Epithelial cell of esophagus (primary cell): ENCODE measurements around the gene ZNF622.

ENCODE experiments used
- DNase-seq: peaks from one replicate; pipeline ENCODE4 v3.0.0; 2010; ENCODE audit warnings: low read depth
- H3K4me3 ChIP-seq: 2 replicates; pipeline ENCODE4 v1.5.1; 2011; ENCODE audit warnings: mild to moderate bottlenecking, low read length, control low read depth
- TF ChIP-seq, protein P1 (sequence below): IDR thresholded peaks from 2 replicates; pipeline ENCODE4 v1.5.1; 2011; ENCODE audit warnings: low read depth, mild to moderate bottlenecking, low read length, control low read depth, inconsistent platforms; ENCODE audit not compliant: insufficient read depth; ENCODE audit errors: missing control alignments

Gene ZNF622, protein sequence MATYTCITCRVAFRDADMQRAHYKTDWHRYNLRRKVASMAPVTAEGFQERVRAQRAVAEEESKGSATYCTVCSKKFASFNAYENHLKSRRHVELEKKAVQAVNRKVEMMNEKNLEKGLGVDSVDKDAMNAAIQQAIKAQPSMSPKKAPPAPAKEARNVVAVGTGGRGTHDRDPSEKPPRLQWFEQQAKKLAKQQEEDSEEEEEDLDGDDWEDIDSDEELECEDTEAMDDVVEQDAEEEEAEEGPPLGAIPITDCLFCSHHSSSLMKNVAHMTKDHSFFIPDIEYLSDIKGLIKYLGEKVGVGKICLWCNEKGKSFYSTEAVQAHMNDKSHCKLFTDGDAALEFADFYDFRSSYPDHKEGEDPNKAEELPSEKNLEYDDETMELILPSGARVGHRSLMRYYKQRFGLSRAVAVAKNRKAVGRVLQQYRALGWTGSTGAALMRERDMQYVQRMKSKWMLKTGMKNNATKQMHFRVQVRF

GRCh38 chr5:16465544-16466432 is at the start of gene ZNF622:
ZNF622 (minus strand) TSS chr5:16465800; CDS start chr5:16465665, 135 bp downstream.
- TF ChIP-seq, protein P1, sequence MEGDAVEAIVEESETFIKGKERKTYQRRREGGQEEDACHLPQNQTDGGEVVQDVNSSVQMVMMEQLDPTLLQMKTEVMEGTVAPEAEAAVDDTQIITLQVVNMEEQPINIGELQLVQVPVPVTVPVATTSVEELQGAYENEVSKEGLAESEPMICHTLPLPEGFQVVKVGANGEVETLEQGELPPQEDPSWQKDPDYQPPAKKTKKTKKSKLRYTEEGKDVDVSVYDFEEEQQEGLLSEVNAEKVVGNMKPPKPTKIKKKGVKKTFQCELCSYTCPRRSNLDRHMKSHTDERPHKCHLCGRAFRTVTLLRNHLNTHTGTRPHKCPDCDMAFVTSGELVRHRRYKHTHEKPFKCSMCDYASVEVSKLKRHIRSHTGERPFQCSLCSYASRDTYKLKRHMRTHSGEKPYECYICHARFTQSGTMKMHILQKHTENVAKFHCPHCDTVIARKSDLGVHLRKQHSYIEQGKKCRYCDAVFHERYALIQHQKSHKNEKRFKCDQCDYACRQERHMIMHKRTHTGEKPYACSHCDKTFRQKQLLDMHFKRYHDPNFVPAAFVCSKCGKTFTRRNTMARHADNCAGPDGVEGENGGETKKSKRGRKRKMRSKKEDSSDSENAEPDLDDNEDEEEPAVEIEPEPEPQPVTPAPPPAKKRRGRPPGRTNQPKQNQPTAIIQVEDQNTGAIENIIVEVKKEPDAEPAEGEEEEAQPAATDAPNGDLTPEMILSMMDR: no peak
- peak within 1 kb of the TSS; percentile 87 for H3K4me3 ChIP-seq
- DNase-seq: peak; percentile 95

DNA sequence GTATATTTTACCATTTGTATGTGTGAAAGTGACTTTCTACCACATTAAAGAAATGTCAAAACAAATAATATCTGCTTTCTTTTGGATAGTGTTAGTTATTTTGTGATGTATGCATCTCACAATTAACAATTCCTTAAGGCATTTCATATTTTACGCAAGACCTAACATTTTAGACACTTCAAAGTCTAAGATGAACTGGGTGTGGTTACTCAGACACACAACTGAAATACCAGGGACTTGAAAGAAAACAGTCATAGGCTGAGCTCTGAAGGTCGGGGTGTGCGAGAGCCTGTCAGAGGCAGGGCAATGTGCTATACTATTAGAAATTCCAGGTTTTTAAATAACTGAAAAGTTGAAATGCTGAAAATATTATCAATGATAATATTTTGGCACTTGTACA is 44.5 kb upstream of the ZNF622 start:
- H3K4me3 ChIP-seq: no peak overlapping the region
- DNase-seq: no peak
- TF ChIP-seq, protein P1: no peak

- no peak overlapping the region for H3K4me3 ChIP-seq
- TF ChIP-seq, protein P1: no peak
- peak; percentile 81 for DNase-seq
Observed at GRCh38 chr5:16508730-16509531, 43.3 kb upstream of the ZNF622 start.

DNA sequence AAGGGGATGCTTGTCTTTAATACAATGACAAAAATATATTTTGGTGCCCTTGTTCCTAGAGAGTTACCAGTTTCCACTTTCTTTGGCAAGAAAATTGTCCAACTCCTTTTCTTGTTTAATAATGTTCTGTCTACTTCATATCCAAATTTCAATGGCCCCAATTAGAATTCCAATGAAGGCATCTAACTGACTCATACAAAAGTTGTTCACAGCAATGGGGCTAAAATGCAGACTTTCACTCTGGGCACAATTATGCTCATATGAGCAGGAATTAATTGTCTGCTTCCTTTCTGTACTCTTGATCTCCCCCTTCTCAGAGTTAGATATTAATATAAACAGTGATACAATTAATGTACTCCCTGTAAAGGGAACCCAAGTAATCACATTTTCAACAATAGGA is 42.1 kb upstream of the ZNF622 start:
- no peak overlapping the region for H3K4me3 ChIP-seq
- TF ChIP-seq, protein P1: no peak
- no peak for DNase-seq

GRCh38 chr5:16505904-16506303 is 40.3 kb upstream of the ZNF622 start:
- H3K4me3 ChIP-seq: no peak overlapping the region
- TF ChIP-seq, protein P1: no peak
- no peak for DNase-seq

DNA sequence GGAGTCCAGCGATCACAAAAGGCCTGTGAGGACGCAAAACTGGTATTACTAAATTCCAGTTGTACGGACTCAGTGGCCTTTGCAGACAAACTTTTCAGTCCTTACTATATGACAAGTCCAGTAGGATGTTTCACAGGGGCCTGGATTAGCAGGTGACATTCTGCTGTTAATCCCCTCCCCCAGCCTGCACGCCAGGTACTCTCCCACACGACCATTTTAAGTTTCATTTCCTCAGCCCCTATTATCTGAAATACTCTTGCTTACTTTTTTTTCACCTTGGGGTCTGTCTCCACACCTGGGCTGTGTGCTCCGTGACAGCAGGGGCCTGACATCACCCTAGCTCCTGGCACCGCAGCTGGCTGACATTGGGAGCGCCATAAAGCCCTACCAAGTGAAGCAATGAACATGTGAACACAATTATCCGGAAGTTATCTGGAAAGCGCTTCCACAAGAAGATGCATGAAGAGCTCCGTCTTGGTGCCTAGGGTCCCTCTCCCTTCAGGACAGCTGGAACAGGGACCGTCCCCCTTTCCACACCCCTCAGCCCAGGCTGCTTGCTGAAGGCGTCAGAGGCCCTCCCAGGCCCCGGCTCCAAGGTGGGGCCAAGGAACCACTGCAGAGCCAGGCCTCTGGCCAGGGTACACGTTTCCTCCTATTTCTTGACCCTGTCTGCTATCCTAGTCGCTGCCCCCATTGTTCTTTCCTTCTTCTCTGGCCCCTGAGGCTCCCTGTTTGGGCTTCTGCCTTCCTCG is 39.7 kb upstream of the ZNF622 start:
- TF ChIP-seq, protein P1: no peak
- H3K4me3 ChIP-seq: no peak overlapping the region
- DNase-seq: no peak
